ENCODE results near the gene LDLRAP1. TPM values are rescaled to one million over a fixed set of nuclear protein-coding genes. Genes with fewer than 3 reads are reported as not detected.

The LDLRAP1 gene
- total and polyA plus RNA-seq, 2 of the 4 experiments (the other 2 are of a cell fraction) = 4.5 to 14.4 TPM

- no CpG with 5 or more reads among the region's 1 CpG for WGBS, 2 experiments (ENCODE audit: extremely low coverage in 2 of 2, insufficient read length in 1 of 2)
- Histone ChIP-seq H2BK20ac (ENCODE audit: low read depth, low read length) (no peak overlapping the region), H4K5ac (ENCODE audit: low read depth, low read length) (no peak overlapping the region), H2BK15ac (ENCODE audit: low read depth, low read length) (no peak overlapping the region), H3K56ac (ENCODE audit: extremely low read depth, insufficient read depth, low read length) (no peak overlapping the region), H3K27ac (ENCODE audit: insufficient read depth, low read length) (no peak overlapping the region), H3K4me2 (ENCODE audit: low read depth, low read length) (no peak overlapping the region), H3K18ac (ENCODE audit: low read depth, low read length) (no peak overlapping the region), H2AK9ac (replicated peaks; ENCODE audit: low read depth, low read length, poor library complexity) (no peak overlapping the region), H2BK5ac (ENCODE audit: low read depth, low read length, poor library complexity, severe bottlenecking) (no peak overlapping the region), H4K91ac (ENCODE audit: insufficient read depth, low read depth, low read length) (no peak overlapping the region), H3K79me1 (ENCODE audit: low read depth in 1 of 2, low read length in 2 of 2) (peaks cover 29 to 63% of the 10 kb centered on the region in 2 experiments), H3K4ac (ENCODE audit: low read depth, low read length) (no peak overlapping the region), H2AK5ac (ENCODE audit: low read depth, low read length) (no peak overlapping the region), H3K4me3 (ENCODE audit: insufficient read depth, low read depth, low read length) (no peak overlapping the region), H2AFZ (replicated peaks; ENCODE audit: low read length, poor library complexity) (no peak overlapping the region), H3K23ac (ENCODE audit: low read depth, low read length) (no peak overlapping the region), H3K9ac (ENCODE audit: low read depth, low read length) (no peak overlapping the region), H4K8ac (ENCODE audit: low read depth in 2 of 2, low read length in 2 of 2) (no peak overlapping the region), H3K9me3 (ENCODE audit: control insufficient read depth, insufficient read depth, low read length) (no peaks in the 10 kb centered on the region), H3K9me1 (ENCODE audit: insufficient read depth, low read length) (peaks cover 20% of the 10 kb centered on the region), H4K20me1 (ENCODE audit: insufficient read depth, low read length) (peaks cover 12% of the 10 kb centered on the region), H3K14ac (replicated peaks; ENCODE audit: low read depth, low read length) (no peak overlapping the region), H2BK120ac (ENCODE audit: low read depth, low read length) (no peak overlapping the region), H3K27me3 (ENCODE audit: control insufficient read depth, insufficient read depth, low read length) (peaks cover 1% of the 10 kb centered on the region; the same call in 1 of the 2 replicates), H3K36me3 (ENCODE audit: control insufficient read depth, insufficient read depth, low read length) (no peaks in the 10 kb centered on the region), H3K4me1 (ENCODE audit: control insufficient read depth, insufficient read depth, low read length) (peaks cover 24% of the 10 kb centered on the region)
- CTCF ChIA-PET = no interaction called here
- no peak for ATAC-seq (ENCODE audit: low read depth)
- POLR2A ChIA-PET (ENCODE audit: unreplicated experiment) = no interaction called here
- dilution Hi-C loops (cut with HindIII; ENCODE audit: low sequenced_read_pairs, unreplicated experiment) (no loop called here), in situ Hi-C loops (cut with MboI; ENCODE audit: low sequenced_read_pairs) (no loop called here), intact Hi-C loops (cut with micrococcal nuclease) (no loop called here)
- TF ChIP-seq USF2 (IDR thresholded peaks at IDR 0.05; ENCODE audit: low read depth, low read length) (no peak), ELK1 (IDR thresholded peaks at IDR 0.05; ENCODE audit: borderline replicate concordance, low read depth, low read length) (no peak), SMC3 (IDR thresholded peaks at IDR 0.05; ENCODE audit: low read depth, low read length) (no peak), CEBPB (IDR thresholded peaks at IDR 0.05; ENCODE audit: low read depth, low read length) (no peak), RAD21 (IDR thresholded peaks at IDR 0.05; ENCODE audit: low read length) (no peak), POLR2A (IDR thresholded peaks at IDR 0.05; ENCODE audit: low read depth, low read length) (no peak), RCOR1 (IDR thresholded peaks at IDR 0.05; ENCODE audit: insufficient replicate concordance, low read length) (no peak), CTCF (conservative IDR thresholded peaks at IDR 0.05; ENCODE audit: low read depth, low read length) (no peak), MAFK (IDR thresholded peaks at IDR 0.05; ENCODE audit: low read depth, low read length) (no peak)
- BruUV-seq (replicated peaks) = no TSS peak
- no peak for DNase-seq
These were observed 2.8 kb downstream of the LDLRAP1 start for GRCh38 chr1:25546193-25546592.
